Mesothelial cell of epicardium (in vitro differentiated cells): Measurements from ENCODE around the gene RNMT. TPM values are rescaled to one million over a fixed set of nuclear protein-coding genes. Genes with fewer than 3 reads are reported as not detected.
"Not testable (repeated sequence)": the region's sequence is repeated elsewhere in the genome, so short reads cannot be mapped to it uniquely, and the experiment has no call there.

Experiments
- DNase-seq, 2 experiments: peaks; one replicate each; pipeline ENCODE4 v3.0.0; 2021; ENCODE audit warnings: low spot score in 2 of 2; ENCODE audit not compliant: unreplicated experiment in 2 of 2
- H3K27ac Mint-ChIP-seq: 2 replicates; pipeline ENCODE4 v1.8.0; 2021; ENCODE audit warnings: mixed read lengths
- H3K27me3 Mint-ChIP-seq: 2 replicates; pipeline ENCODE4 v1.8.0; 2021; ENCODE audit warnings: low read depth, mixed read lengths
- H3K36me3 Mint-ChIP-seq: 2 replicates; pipeline ENCODE4 v1.8.0; 2021; ENCODE audit warnings: mixed read lengths
- H3K4me1 Mint-ChIP-seq: 2 replicates; pipeline ENCODE4 v1.8.0; 2021; ENCODE audit warnings: mixed read lengths
- H3K4me3 Mint-ChIP-seq: 2 replicates; pipeline ENCODE4 v1.8.0; 2021; ENCODE audit warnings: mild to moderate bottlenecking, moderate library complexity, mixed read lengths
- H3K9me3 Mint-ChIP-seq: 2 replicates; pipeline ENCODE4 v1.8.0; 2021; ENCODE audit warnings: mixed read lengths
- total RNA-seq: library from RNA; stranded (reverse); gene quantifications from 3 replicates; pipeline ENCODE4 v1.2.1, GENCODE V29; 2021
- TF ChIP-seq, protein P1 (sequence below): fragments of 200-600 bp; sonication (generic); IDR thresholded peaks from one replicate; pipeline ENCODE4 v1.5.0; 2021; ENCODE audit warnings: antibody characterized with exemption; ENCODE audit not compliant: unreplicated experiment

The RNMT gene
- total RNA-seq: 51.6 to 55.3 TPM (median 52.5 TPM) in 3 replicates

DNA sequence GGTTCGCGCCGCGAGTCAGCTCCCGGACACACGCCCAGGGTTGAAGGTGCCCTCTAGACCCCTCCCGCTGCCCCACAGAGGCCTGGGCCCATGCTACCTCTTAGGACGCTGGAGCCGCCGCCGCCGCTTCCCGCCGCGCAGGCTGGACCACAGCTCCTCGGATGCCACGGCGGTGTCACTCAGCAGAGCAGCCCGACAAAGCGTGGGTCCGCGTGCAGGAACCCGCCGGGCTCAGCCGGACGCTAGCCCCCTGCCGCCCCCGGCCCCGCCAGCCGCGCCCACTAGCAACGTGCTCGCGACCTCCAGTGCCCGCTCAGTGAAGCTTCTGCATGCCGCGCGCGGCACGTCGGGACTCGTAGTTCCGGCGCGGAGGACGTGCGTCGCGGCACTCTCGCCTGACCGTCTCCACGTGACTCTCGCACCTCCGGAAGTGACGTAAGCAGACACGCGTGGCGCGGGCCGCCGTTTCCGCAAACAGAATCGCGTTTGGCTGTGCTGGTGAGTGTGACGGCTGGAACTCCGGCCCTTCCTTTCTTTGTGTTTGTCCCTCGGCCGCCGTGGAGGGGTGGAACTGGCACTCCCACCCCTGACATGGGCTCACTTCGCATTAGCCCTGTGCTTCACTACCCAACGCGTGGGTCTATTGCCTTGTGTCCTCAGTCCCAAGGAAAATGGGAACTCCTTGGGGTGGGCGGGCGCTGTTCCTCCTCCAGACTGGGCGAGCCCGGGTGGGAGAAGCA lies at the start of gene RNMT, which contains the start of gene FAM210A:
TSS of gene RNMT (plus strand) at position 442 of the 740 bp plus-strand sequence. CDS start 4,845 bp downstream, outside the sequence.
TSS of gene FAM210A (minus strand) at position 327 of the 740 bp plus-strand sequence. CDS start 44,481 bp downstream, outside the sequence.
- peak; percentile 88 to 94 for DNase-seq
- H3K4me1 Mint-ChIP-seq: peaks cover 33% of the 10 kb centered on the region
- H3K9me3 Mint-ChIP-seq: peaks cover 4% of the 10 kb centered on the region
- H3K27ac Mint-ChIP-seq: peak within 1 kb of the TSS; percentile 100
- peak within 1 kb of the TSS; percentile 95 for H3K4me3 Mint-ChIP-seq
- H3K27me3 Mint-ChIP-seq: no peaks in the 10 kb centered on the region
- TF ChIP-seq, protein P1, sequence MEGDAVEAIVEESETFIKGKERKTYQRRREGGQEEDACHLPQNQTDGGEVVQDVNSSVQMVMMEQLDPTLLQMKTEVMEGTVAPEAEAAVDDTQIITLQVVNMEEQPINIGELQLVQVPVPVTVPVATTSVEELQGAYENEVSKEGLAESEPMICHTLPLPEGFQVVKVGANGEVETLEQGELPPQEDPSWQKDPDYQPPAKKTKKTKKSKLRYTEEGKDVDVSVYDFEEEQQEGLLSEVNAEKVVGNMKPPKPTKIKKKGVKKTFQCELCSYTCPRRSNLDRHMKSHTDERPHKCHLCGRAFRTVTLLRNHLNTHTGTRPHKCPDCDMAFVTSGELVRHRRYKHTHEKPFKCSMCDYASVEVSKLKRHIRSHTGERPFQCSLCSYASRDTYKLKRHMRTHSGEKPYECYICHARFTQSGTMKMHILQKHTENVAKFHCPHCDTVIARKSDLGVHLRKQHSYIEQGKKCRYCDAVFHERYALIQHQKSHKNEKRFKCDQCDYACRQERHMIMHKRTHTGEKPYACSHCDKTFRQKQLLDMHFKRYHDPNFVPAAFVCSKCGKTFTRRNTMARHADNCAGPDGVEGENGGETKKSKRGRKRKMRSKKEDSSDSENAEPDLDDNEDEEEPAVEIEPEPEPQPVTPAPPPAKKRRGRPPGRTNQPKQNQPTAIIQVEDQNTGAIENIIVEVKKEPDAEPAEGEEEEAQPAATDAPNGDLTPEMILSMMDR: no peak
- H3K36me3 Mint-ChIP-seq: peaks cover 1% of the 10 kb centered on the region

DNA sequence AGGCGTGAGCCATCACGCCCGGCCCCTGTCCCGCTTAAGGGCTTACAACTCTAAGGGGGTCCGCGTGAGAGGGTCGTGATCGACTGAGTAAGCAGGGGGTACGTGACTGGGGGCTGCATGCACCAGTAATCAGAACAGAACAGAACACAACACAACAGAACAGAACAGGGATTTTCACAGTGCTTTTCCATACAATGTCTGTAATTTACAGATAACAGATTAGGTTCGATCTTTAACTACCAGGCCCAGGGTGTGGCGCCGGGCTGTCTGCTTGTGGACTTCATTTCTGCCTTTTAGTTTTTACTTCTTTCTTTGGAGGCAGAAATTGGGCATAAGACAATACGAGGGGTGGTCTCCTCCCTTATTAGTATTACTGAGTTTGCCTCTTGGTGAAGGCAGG lies 49.1 kb upstream of the RNMT start:
- H3K27ac Mint-ChIP-seq, H3K9me3 Mint-ChIP-seq, DNase-seq, H3K27me3 Mint-ChIP-seq, H3K4me3 Mint-ChIP-seq, H3K4me1 Mint-ChIP-seq: not testable (repeated sequence)
- H3K36me3 Mint-ChIP-seq: peaks cover 15% of the 10 kb centered on the region

DNA sequence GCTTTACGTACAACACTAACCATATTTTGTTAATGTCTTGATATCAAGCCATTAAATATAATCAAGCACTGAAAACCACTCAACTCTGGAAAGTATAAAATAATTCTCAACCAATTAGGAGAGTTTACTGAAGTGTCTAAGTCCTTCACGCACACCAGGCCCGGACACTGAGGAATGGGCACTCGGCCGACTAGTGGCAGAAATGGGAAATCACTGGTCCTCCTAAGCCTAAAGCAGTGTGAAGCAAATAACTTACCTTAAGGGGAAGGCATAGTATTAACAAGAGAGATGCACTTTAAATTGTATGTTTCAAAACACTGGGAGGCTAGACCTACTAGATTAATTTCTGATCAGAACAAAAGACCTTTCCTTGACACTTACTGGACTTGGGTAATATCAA lies 45.9 kb upstream of the RNMT start:
- DNase-seq: peak in 1 of 2 experiments; percentile 48
- Mint-ChIP-seq H3K9me3 (peaks cover 7% of the 10 kb centered on the region), H3K4me1 (peaks cover 8% of the 10 kb centered on the region), H3K4me3 (no peak overlapping the region), H3K36me3 (peaks cover 9% of the 10 kb centered on the region), H3K27ac (no peak overlapping the region), H3K27me3 (no peaks in the 10 kb centered on the region)
- TF ChIP-seq, protein P1: peak; percentile 60

DNA sequence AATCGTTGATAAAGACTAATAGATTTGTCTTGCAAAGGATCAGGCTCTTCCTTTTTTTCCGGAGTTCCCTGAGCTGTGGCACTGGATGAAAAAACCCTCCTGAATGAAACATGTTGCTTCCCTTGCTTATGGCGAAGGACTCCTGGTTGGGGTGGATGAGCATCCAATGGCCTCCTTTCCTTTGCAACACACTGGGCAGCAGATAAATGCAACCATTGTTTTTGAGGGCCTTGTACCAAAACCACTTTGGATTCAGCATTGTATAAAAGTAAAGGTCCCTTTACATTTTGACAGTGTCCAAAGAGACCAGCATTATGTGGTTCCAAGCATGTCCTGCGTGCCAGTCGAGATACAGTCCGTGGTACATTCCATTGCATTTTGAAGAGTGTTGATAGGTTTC lies 44.8 kb upstream of the RNMT start:
- H3K9me3 Mint-ChIP-seq: peaks cover 2% of the 10 kb centered on the region
- H3K27me3 Mint-ChIP-seq: no peaks in the 10 kb centered on the region
- peaks cover 5% of the 10 kb centered on the region for H3K36me3 Mint-ChIP-seq
- no peak for DNase-seq
- peaks cover 15% of the 10 kb centered on the region for H3K4me1 Mint-ChIP-seq
- TF ChIP-seq, protein P1: no peak
- H3K4me3 Mint-ChIP-seq: no peak overlapping the region
- no peak overlapping the region for H3K27ac Mint-ChIP-seq

DNA sequence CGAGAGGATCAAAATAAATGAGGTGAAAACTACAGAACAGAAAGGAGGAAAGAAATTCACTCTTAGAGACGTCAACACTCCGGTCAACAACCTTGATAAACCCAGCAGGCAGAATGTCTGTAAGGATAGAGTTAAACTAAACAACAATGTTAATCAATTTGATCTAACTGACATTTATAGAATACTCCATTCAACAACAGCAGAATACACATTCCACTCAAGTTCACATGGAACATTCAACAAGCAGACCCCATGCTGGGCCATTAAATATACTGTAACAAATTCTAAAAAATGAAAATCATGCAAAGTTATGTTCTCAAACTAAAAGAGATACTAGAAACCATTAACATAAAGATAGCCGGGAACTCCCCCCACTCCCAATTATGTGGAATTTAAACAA lies 41.9 kb upstream of the RNMT start:
- no peak for DNase-seq
- Mint-ChIP-seq H3K27me3 (no peaks in the 10 kb centered on the region), H3K27ac (no peak overlapping the region), H3K4me1 (peaks cover 15% of the 10 kb centered on the region), H3K9me3 (peaks cover 12% of the 10 kb centered on the region), H3K4me3 (no peak overlapping the region), H3K36me3 (peaks cover 15% of the 10 kb centered on the region)
- TF ChIP-seq, protein P1: no peak
